IMR-90 (cell line): ENCODE results near the gene ALOX15B. TPM values are rescaled to one million over a fixed set of nuclear protein-coding genes. Genes with fewer than 3 reads are reported as not detected.

ENCODE experiments used
- CTCF ChIP-seq: conservative IDR thresholded peaks from 2 replicates; pipeline ENCODE4 v1.5.1; 2012; ENCODE audit warnings: mild to moderate bottlenecking, low read depth, low read length, improper control_type of control experiment
- SMC3 ChIP-seq: fragments of 150-350 bp; IDR thresholded peaks from 2 replicates; pipeline ENCODE4 v1.6.1; 2016; ENCODE audit warnings: low read depth, mild to moderate bottlenecking, antibody characterized with exemption, low read length, moderate library complexity
- polyA plus RNA-seq, 3 experiments: library from polyadenylated mRNA; depleted of rRNA; stranded (reverse); fragments of >200 nt; gene quantifications; 2 replicates each; pipeline ENCODE4 v1.2.3, GENCODE V29; 2012; ENCODE audit warnings: low replicate concordance in 1 of 3
- total RNA-seq: library from RNA; depleted of rRNA; stranded (reverse); fragments of >200 nt; gene quantifications from 2 replicates; pipeline ENCODE4 v1.2.3, GENCODE V29; 2012

ALOX15B gene
- total and polyA plus RNA-seq, 2 of the 4 experiments (the other 2 are of a cell fraction) = not detected

DNA sequence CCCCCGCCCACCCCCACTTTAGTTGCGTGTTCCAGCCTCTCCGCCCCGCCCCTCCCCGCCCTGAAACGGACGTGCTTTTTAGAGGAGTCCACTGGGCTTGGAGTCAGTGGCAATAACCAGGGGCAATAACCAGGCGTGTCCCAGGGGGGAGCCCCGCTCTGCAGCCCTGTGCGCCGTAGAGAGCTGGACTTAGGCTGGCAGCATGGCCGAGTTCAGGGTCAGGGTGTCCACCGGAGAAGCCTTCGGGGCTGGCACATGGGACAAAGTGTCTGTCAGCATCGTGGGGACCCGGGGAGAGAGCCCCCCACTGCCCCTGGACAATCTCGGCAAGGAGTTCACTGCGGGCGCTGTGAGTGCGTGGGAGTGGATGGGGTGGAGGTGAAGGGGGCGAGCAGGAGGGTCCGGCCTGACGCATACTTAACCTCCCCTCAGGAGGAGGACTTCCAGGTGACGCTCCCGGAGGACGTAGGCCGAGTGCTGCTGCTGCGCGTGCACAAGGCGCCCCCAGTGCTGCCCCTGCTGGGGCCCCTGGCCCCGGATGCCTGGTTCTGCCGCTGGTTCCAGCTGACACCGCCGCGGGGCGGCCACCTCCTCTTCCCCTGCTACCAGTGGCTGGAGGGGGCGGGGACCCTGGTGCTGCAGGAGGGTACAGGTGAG, at the start of gene ALOX15B (continued):
- no peak for TF ChIP-seq CTCF
- TF ChIP-seq SMC3 = no peak
